SK-N-SH (cell line): ENCODE results near the gene HDAC6.

Experiments
- EP300 ChIP-seq, 2 experiments: IDR thresholded peaks; 2 replicates each; pipeline versions ENCODE4 v1.4.0 to v1.6.1; 2012; ENCODE audit warnings: borderline replicate concordance in 1 of 2, low read depth in 1 of 2, low read length in 1 of 2
- FOSL2 ChIP-seq: IDR thresholded peaks from 2 replicates; pipeline ENCODE4 v1.4.0; 2012; ENCODE audit warnings: low read depth, mild to moderate bottlenecking, moderate library complexity, borderline replicate concordance
- FOXJ3 ChIP-seq: sonication (generic); formaldehyde crosslinking; IDR thresholded peaks from 2 replicates; pipeline ENCODE4 v1.5.1; 2020; ENCODE audit warnings: mild to moderate bottlenecking, missing genetic modification reagents
- JUND ChIP-seq: IDR thresholded peaks from 2 replicates; pipeline ENCODE4 v1.4.0; 2012
- MXI1 ChIP-seq: IDR thresholded peaks from 2 replicates; pipeline ENCODE4 v1.6.1; 2012; ENCODE audit warnings: mild to moderate bottlenecking, low read depth, low read length, improper control_type of control experiment
- RAD21 ChIP-seq: IDR thresholded peaks from 2 replicates; pipeline ENCODE4 v1.6.1; 2012; ENCODE audit warnings: mild to moderate bottlenecking, low read length
- TF ChIP-seq, protein P1 (sequence below): fragments of 200-600 bp; sonication (generic); IDR thresholded peaks from 2 replicates; pipeline ENCODE4 v1.6.1; 2017; ENCODE audit warnings: antibody characterized with exemption, mild to moderate bottlenecking, moderate library complexity

DNA sequence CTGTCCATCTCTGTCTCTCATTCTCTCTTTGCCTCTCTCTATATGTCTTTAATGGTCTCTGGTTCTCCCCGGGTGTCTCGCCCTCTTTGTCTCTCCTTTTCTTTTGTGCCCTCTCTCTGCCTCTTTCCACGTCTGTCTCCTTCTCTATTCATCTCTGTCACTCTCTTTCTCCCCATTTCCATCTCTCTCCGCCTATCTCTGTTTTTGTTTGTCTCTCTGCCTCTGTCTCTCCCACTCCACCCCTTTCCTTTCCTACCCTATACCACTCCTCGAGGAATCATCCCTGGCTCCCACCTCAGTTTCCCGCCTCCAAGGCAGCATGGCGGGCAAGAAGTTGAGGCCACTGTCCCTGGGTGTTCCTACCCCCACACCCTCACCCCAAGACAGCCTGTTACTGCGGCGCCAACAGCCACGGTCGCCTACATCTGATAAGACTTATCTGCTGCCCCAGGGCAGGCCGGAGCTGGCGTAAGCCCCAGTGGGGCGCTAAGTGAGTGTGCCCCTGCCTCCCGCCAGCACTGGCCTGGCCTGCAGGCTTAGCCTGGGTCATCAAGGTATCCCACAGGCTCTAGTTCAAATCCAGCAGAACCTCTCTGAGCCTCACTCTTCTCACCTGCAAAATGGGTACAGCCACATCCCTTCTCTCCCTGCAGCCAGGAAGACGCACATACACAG, 16.2 kb upstream of the HDAC6 start:
- TF ChIP-seq, protein P1, sequence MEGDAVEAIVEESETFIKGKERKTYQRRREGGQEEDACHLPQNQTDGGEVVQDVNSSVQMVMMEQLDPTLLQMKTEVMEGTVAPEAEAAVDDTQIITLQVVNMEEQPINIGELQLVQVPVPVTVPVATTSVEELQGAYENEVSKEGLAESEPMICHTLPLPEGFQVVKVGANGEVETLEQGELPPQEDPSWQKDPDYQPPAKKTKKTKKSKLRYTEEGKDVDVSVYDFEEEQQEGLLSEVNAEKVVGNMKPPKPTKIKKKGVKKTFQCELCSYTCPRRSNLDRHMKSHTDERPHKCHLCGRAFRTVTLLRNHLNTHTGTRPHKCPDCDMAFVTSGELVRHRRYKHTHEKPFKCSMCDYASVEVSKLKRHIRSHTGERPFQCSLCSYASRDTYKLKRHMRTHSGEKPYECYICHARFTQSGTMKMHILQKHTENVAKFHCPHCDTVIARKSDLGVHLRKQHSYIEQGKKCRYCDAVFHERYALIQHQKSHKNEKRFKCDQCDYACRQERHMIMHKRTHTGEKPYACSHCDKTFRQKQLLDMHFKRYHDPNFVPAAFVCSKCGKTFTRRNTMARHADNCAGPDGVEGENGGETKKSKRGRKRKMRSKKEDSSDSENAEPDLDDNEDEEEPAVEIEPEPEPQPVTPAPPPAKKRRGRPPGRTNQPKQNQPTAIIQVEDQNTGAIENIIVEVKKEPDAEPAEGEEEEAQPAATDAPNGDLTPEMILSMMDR = no peak
- TF ChIP-seq RAD21 = no peak
- TF ChIP-seq JUND = no peak
- no peak for TF ChIP-seq EP300 (IDR thresholded peaks at IDR 0.05; ENCODE audit: borderline replicate concordance in 1 of 2, low read depth in 1 of 2, low read length in 1 of 2)
- TF ChIP-seq MXI1 = no peak
- TF ChIP-seq FOXJ3 = no peak
- no peak for TF ChIP-seq FOSL2
